NCI-H128 (cell line): ENCODE data around the gene MS4A3.
"Not testable (repeated sequence)": the region's sequence is repeated elsewhere in the genome, so short reads cannot be mapped to it uniquely, and the experiment has no call there.

Experiments used
- DNase-seq: peaks from one replicate; lab custom pipeline; 2025; ENCODE audit not compliant: unreplicated experiment; lab: John Stamatoyannopoulos, UW

The MS4A3 gene

DNA sequence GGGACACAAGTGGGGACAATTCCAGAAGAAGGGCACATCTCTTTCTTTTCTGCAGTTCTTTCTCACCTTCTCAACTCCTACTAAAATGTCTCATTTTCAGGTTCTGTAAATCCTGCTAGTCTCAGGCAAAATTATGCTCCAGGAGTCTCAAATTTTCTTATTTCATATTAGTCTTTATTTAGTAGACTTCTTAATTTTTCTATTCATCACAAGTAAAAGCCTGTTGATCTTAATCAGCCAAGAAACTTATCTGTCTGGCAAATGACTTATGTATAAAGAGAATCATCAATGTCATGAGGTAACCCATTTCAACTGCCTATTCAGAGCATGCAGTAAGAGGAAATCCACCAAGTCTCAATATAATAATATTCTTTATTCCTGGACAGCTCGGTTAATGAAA lies 31.9 kb downstream of the MS4A3 start, which contains the start of gene MS4A2:
TSS of gene MS4A2 (plus strand) at position 301 of the 400 bp plus-strand sequence. CDS start 102 bp downstream, outside the sequence.
- no peak for DNase-seq

- no peak for DNase-seq
Observed at GRCh38 chr11:60095477-60096120, 39.1 kb downstream of the MS4A3 start.

DNA sequence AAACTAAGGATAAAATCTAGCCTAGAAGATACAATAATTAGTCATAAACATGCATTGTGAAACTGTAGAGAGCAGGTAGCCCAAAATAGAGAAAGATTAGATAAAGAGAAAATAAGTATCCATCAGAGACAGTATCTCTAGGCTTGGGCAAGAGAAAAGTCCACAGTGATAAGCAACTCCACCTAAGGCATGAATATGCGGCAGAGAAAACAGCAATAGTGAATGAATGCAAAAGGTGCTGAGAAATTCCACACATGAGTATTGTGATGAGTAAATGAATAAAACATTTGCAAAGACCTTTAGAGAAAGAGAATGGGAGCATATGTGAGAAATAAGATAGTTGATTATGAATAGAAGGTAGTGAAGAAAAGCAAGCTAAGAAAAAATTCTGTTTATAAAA lies 40.7 kb downstream of the MS4A3 start:
- DNase-seq: no peak

DNA sequence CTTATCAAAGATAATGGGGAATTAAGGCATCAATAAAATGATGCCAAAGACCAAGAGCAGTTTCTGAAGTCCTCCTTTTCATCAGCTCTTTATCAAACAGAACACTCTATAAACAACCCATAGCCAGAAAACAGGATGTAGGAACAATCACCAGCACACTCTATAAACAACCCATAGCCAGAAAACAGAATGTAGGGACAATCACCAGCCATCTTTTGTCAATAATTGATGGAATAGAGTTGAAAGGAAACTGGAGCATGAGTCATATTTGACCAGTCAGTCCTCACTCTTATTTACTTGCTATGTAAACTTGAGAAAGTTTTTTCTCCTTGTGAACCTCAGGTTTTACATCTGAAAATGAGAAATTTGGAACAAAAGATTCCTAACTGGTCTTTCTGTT lies 42.0 kb downstream of the MS4A3 start:
- no peak for DNase-seq

GRCh38 chr11:60100516-60100915 lies 44.1 kb downstream of the MS4A3 start:
- no peak for DNase-seq

DNA sequence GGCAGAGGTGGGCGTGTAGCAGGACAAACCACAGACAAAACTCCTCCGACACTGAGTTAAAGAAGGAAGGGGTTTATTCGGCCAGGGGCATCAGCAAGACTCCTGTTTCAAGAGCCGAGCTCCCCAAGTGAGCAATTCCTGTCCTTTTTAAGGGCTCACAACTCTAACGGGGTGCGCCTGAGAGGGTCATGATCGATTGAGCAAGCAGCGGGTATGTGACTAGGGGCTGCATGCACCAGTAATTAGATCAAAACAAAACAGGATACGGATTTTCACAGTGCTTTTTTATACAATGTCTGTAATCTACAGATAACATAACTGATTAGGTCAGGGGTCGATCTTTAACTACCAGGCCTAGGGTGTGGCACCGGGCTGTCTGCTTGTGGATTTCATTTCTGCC lies 44.9 kb downstream of the MS4A3 start:
- DNase-seq: not testable (repeated sequence)

GRCh38 chr11:60104471-60105115 lies 48.1 kb downstream of the MS4A3 start:
- not testable (repeated sequence) for DNase-seq

DNA sequence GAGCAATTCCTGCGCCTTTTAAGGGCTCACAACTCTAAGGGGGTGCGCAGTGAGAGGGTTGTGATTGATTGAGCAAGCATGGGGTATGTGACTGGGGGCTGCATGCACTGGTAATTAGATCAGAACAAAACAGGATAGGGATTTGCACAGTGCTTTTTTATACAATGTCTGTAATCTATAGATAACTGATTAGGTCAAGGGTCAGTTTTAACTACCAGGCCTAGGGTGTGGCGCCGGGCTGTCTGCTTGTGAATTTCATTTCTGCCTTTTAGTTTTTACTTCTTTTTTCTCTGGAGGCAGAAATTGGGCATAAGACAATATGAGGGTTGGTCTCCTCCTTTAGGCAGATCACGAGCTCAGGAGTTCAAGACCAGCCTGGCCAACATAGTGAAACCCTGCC lies 52.2 kb downstream of the MS4A3 start:
- DNase-seq: not testable (repeated sequence)

DNA sequence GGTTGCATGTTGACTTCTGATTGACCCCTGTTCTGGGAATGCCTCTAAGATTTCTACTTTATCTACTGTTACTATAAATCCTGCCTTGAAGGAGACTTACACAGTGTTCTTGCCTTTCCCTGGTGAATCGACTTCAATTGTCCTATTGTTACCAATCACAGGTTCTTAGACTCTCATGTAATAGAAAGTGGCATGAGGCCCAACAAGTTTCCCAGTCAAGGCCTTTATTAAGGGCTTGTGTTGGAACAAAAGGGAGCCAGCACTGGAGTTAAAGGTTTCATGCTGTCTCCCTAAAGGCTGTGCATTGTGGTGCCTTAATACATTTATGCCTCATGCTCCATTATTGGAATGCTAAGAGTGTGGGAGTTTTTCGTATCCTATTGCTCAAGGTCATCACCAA lies 55.3 kb downstream of the MS4A3 start:
- no peak for DNase-seq

DNA sequence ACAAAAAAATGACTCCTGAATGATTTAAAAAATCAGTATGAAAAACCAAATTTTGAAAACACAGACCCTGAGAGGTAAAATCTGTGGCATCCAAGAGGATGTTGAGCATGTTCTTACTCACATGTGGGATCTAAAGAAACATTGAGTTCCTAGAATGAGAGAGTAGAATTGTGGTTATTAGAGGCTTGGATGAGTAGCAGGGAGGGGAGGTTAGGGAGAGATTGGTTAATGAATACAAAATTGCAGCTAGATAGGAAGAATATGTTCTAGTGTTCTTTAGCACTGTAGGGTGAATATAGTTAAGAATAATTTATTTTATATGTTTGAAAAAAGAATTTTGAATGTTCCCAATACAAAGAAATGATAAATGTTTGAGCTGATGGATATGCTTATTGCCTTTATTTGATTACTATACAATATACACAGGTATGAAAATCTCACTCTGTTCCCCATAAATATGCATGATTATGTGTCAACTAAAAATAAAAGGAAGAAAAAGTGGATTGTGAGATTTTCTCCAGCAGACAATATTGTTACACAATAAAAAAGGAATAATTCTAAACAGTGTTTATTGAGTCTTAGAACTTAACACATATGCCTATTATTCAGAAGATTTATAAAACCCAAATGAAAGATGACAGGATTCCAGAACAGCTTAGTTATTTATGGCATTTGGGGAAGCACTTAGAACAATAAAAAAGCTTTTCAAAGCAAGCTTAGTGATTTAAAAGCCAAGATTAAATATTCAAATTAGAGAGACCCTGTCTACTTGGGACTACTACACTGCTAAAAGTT lies 60.7 kb downstream of the MS4A3 start:
- no peak for DNase-seq

- no peak for DNase-seq
Observed at GRCh38 chr11:60118338-60118737, 61.9 kb downstream of the MS4A3 start.

DNA sequence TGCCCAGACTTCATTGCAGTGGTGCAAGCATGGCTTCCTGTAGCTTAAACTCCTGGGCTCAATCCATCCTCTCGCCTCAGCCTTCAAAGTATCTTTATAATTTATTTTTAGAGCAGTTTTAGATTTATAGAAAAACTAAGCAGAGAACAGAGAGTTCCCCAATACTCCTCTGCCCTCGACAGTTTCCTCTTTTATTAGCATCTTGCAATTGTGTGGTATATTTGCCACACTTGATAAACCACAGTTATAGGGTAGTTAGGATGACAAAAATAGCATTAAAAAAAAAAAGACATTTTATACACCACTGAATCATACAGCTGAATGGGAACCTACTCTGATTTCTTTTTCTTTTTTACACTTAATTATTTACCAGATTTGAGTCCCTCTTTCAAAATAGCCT lies 63.2 kb downstream of the MS4A3 start:
- no peak for DNase-seq
